WTC11 (cell line): ENCODE measurements around the gene FGF1. TPM values are rescaled to one million over a fixed set of nuclear protein-coding genes. Genes with fewer than 3 reads are reported as not detected.

Experiments
- ATAC-seq: fragments of 200-7000 bp; cut with Tn5 transposase; 2 replicates; pipeline ENCODE4 v1.10.0; 2021; ENCODE audit warnings: mild to moderate bottlenecking, moderate library complexity
- CTCF ChIA-PET: fragments of 300-600 bp; sonication (Branson Sonifier 250); formaldehyde crosslinking; loops from one replicate; lab custom pipeline; 2021; ENCODE audit warnings: antibody characterized with exemption; lab: Charles Lee
- POLR2A ChIA-PET: fragments of 350-600 bp; sonication (Branson Sonifier 250); formaldehyde crosslinking; loops from one replicate; lab custom pipeline; 2021; ENCODE audit warnings: antibody characterized with exemption; lab: Charles Lee
- DNase-seq: peaks from one replicate; pipeline ENCODE4 v3.0.0; 2021; ENCODE audit warnings: low spot score
- H3K27ac Mint-ChIP-seq: 2 replicates; pipeline ENCODE4 v1.8.0; 2021; ENCODE audit warnings: mixed read lengths
- H3K27me3 Mint-ChIP-seq: 2 replicates; pipeline ENCODE4 v1.8.0; 2021; ENCODE audit warnings: low read depth, mild to moderate bottlenecking, moderate library complexity, mixed read lengths
- H3K36me3 Mint-ChIP-seq: 2 replicates; pipeline ENCODE4 v1.8.0; 2021; ENCODE audit warnings: mixed read lengths
- H3K4me1 Mint-ChIP-seq: 2 replicates; pipeline ENCODE4 v1.8.0; 2022; ENCODE audit warnings: mixed read lengths
- H3K4me3 Mint-ChIP-seq: 2 replicates; pipeline ENCODE4 v1.8.0; 2021; ENCODE audit warnings: mild to moderate bottlenecking, moderate library complexity, mixed read lengths
- H3K9me3 Mint-ChIP-seq: 2 replicates; pipeline ENCODE4 v1.8.0; 2021; ENCODE audit warnings: mixed read lengths
- AFF4 ChIP-seq: sonication (generic); formaldehyde crosslinking; IDR thresholded peaks from 2 replicates; pipeline ENCODE4 v1.8.1; 2023; ENCODE audit warnings: mild to moderate bottlenecking, missing genetic modification reagents, borderline replicate concordance
- CREM ChIP-seq: sonication (generic); formaldehyde crosslinking; IDR thresholded peaks from 2 replicates; pipeline ENCODE4 v1.8.1; 2022; ENCODE audit warnings: mild to moderate bottlenecking, missing genetic modification reagents, moderate library complexity
- E2F4 ChIP-seq: sonication (generic); formaldehyde crosslinking; IDR thresholded peaks from 2 replicates; pipeline ENCODE4 v1.8.1; 2022; ENCODE audit warnings: low read depth, mild to moderate bottlenecking, moderate library complexity, missing genetic modification reagents, borderline replicate concordance
- ELF4 ChIP-seq: sonication (generic); formaldehyde crosslinking; IDR thresholded peaks from 2 replicates; pipeline ENCODE4 v1.8.1; 2022; ENCODE audit warnings: low read depth, mild to moderate bottlenecking, moderate library complexity, missing genetic modification reagents
- ERG ChIP-seq: fragments of 250-450 bp; sonication (Bioruptor Pico); IDR thresholded peaks from 2 replicates; pipeline ENCODE4 v1.8.0; 2021; ENCODE audit warnings: mild to moderate bottlenecking
- FOXP4 ChIP-seq: sonication (generic); formaldehyde crosslinking; IDR thresholded peaks from 2 replicates; pipeline ENCODE4 v1.8.0; 2022; ENCODE audit warnings: mild to moderate bottlenecking, missing genetic modification reagents
- GTF2I ChIP-seq: fragments of 250-450 bp; sonication (Bioruptor Pico); conservative IDR thresholded peaks from 2 replicates; pipeline ENCODE4 v1.4.0; 2021; ENCODE audit warnings: mild to moderate bottlenecking
- HMGA2 ChIP-seq: fragments of 250-450 bp; sonication (Bioruptor Pico); IDR thresholded peaks from 2 replicates; pipeline ENCODE4 v1.4.0; 2021; ENCODE audit warnings: mild to moderate bottlenecking, moderate library complexity
- NFATC4 ChIP-seq: fragments of 250-450 bp; sonication (Bioruptor Pico); IDR thresholded peaks from 2 replicates; pipeline ENCODE4 v1.9.0; 2021; ENCODE audit warnings: mild to moderate bottlenecking
- OVOL2 ChIP-seq: fragments of 250-450 bp; sonication (Bioruptor Pico); IDR thresholded peaks from 2 replicates; pipeline ENCODE4 v1.9.0; 2021; ENCODE audit warnings: mild to moderate bottlenecking, borderline replicate concordance
- SMAD4 ChIP-seq: sonication (generic); formaldehyde crosslinking; IDR thresholded peaks from 2 replicates; pipeline ENCODE4 v1.8.0; 2022; ENCODE audit warnings: mild to moderate bottlenecking, missing genetic modification reagents
- SOX15 ChIP-seq: fragments of 250-450 bp; sonication (Bioruptor Pico); IDR thresholded peaks from 2 replicates; pipeline ENCODE4 v1.9.0; 2021; ENCODE audit warnings: mild to moderate bottlenecking
- SP1 ChIP-seq: sonication (generic); formaldehyde crosslinking; conservative IDR thresholded peaks from 2 replicates; pipeline ENCODE4 v1.8.1; 2022; ENCODE audit warnings: missing genetic modification reagents
- TEAD1 ChIP-seq: sonication (generic); formaldehyde crosslinking; IDR thresholded peaks from 2 replicates; pipeline ENCODE4 v1.8.0; 2022; ENCODE audit warnings: mild to moderate bottlenecking, missing genetic modification reagents
- ZNF532 ChIP-seq: fragments of 250-450 bp; sonication (Bioruptor Pico); IDR thresholded peaks from 2 replicates; pipeline ENCODE4 v1.9.0; 2021; ENCODE audit warnings: mild to moderate bottlenecking, borderline replicate concordance
- total RNA-seq: library from RNA; stranded (reverse); gene quantifications from 3 replicates; pipeline ENCODE4 v1.2.3, GENCODE V29; 2021
- TF ChIP-seq, protein P1 (sequence below): sonication (generic); formaldehyde crosslinking; IDR thresholded peaks from 2 replicates; pipeline ENCODE4 v1.8.0; 2022; ENCODE audit warnings: mild to moderate bottlenecking, missing genetic modification reagents
- TF ChIP-seq, protein P2 (sequence below): fragments of 250-450 bp; sonication (Bioruptor Pico); IDR thresholded peaks from 2 replicates; pipeline ENCODE4 v1.9.0; 2021; ENCODE audit warnings: moderate library complexity, mild to moderate bottlenecking, inconsistent platforms, borderline replicate concordance
- TF ChIP-seq, protein P3 (sequence below): sonication (generic); formaldehyde crosslinking; conservative IDR thresholded peaks from 2 replicates; pipeline ENCODE4 v1.8.1; 2023; ENCODE audit warnings: mild to moderate bottlenecking, low read depth, missing genetic modification reagents, moderate library complexity

The FGF1 gene
- total RNA-seq, 1 experiment from 2014 or later = 0.55 TPM

GRCh38 chr5:142626099-142626498 lies 59.8 kb downstream of the FGF1 start:
- ATAC-seq (no peak), DNase-seq (no peak)
- H3K36me3 Mint-ChIP-seq = no peaks in the 10 kb centered on the region; the same call in 1 of the 2 replicates
- H3K4me3 Mint-ChIP-seq = no peak overlapping the region
- H3K27ac Mint-ChIP-seq = no peak overlapping the region
- H3K4me1 Mint-ChIP-seq = peaks cover 29% of the 10 kb centered on the region
- H3K27me3 Mint-ChIP-seq = no peaks in the 10 kb centered on the region; the same call in 1 of the 2 replicates
- H3K9me3 Mint-ChIP-seq = no peaks in the 10 kb centered on the region
- CTCF ChIA-PET = interaction anchor here (0.9 to 1.9 kb wide), 3 partner anchors 29 to 87 kb away, joined by 3 to 11 read pairs (median 3); no protein-coding TSS in a partner anchor
- POLR2A ChIA-PET = no interaction called here
- TF ChIP-seq, protein P1, sequence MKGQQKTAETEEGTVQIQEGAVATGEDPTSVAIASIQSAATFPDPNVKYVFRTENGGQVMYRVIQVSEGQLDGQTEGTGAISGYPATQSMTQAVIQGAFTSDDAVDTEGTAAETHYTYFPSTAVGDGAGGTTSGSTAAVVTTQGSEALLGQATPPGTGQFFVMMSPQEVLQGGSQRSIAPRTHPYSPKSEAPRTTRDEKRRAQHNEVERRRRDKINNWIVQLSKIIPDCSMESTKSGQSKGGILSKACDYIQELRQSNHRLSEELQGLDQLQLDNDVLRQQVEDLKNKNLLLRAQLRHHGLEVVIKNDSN = no peak
- TF ChIP-seq ELF4 (CRISPR knock-in tag) = no peak
- TF ChIP-seq AFF4 (CRISPR knock-in tag) = no peak
- TF ChIP-seq NFATC4 (CRISPR knock-in tag) = no peak
- no peak for TF ChIP-seq TEAD1
- TF ChIP-seq, protein P2, sequence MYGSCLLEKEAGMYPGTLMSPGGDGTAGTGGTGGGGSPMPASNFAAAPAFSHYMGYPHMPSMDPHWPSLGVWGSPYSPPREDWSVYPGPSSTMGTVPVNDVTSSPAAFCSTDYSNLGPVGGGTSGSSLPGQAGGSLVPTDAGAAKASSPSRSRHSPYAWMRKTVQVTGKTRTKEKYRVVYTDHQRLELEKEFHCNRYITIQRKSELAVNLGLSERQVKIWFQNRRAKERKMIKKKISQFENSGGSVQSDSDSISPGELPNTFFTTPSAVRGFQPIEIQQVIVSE = no peak
- TF ChIP-seq ERG (CRISPR knock-in tag) = no peak
- no peak for TF ChIP-seq FOXP4 (CRISPR knock-in tag)
- TF ChIP-seq HMGA2 (CRISPR knock-in tag) = no peak
- no peak for TF ChIP-seq SP1 (CRISPR knock-in tag)
- no peak for TF ChIP-seq CREM (CRISPR knock-in tag)
- no peak for TF ChIP-seq SMAD4 (CRISPR knock-in tag)
- no peak for TF ChIP-seq GTF2I (CRISPR knock-in tag)
- TF ChIP-seq OVOL2 (CRISPR knock-in tag) = no peak
- TF ChIP-seq ZNF532 (CRISPR knock-in tag) = no peak
- TF ChIP-seq SOX15 (CRISPR knock-in tag) = no peak
- no peak for TF ChIP-seq E2F4 (CRISPR knock-in tag)
- TF ChIP-seq, protein P3, sequence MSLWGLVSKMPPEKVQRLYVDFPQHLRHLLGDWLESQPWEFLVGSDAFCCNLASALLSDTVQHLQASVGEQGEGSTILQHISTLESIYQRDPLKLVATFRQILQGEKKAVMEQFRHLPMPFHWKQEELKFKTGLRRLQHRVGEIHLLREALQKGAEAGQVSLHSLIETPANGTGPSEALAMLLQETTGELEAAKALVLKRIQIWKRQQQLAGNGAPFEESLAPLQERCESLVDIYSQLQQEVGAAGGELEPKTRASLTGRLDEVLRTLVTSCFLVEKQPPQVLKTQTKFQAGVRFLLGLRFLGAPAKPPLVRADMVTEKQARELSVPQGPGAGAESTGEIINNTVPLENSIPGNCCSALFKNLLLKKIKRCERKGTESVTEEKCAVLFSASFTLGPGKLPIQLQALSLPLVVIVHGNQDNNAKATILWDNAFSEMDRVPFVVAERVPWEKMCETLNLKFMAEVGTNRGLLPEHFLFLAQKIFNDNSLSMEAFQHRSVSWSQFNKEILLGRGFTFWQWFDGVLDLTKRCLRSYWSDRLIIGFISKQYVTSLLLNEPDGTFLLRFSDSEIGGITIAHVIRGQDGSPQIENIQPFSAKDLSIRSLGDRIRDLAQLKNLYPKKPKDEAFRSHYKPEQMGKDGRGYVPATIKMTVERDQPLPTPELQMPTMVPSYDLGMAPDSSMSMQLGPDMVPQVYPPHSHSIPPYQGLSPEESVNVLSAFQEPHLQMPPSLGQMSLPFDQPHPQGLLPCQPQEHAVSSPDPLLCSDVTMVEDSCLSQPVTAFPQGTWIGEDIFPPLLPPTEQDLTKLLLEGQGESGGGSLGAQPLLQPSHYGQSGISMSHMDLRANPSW (CRISPR knock-in tag) = no peak
